ENCODE results near the gene SHC3. TPM values are rescaled to one million over a fixed set of nuclear protein-coding genes. Genes with fewer than 3 reads are reported as not detected.

The SHC3 gene
- total RNA-seq, 1 donor, result 0.36 TPM

DNA sequence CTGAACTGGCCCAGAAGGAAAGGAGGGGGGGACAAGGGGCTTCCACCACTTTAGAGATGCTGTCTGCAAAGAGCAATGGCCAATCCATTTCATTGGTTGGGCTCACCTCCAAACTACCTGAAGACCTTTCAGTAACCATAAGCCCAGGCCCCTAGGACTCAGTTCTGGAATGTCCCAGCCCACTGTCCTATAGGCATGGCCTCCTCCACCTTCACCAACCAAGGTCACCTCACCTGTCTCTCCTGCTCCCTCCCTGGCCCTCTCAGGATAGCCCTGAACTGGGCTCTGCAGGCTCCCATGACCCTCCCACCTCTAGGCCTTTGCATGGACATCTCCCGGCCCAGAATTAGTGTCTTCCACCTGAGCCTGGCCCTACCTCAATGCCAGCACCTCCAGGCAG is 165.0 kb downstream of the SHC3 start:
- Histone ChIP-seq H4K20me1 (ENCODE audit: insufficient read depth, low read length) (no peaks in the 10 kb centered on the region), H3K27ac (ENCODE audit: low read depth, low read length) (no peak overlapping the region), H2AFZ (ENCODE audit: low read length) (no peak overlapping the region), H3K4me3 (ENCODE audit: insufficient read depth, low read length) (no peak overlapping the region), H3K27me3 (ENCODE audit: insufficient read depth, low read length) (no peaks in the 10 kb centered on the region), H3K79me2 (ENCODE audit: insufficient read depth, low read length) (no peaks in the 10 kb centered on the region), H3K4me1 (ENCODE audit: insufficient read depth, low read length) (no peaks in the 10 kb centered on the region), H3K36me3 (ENCODE audit: insufficient read depth, low read length) (no peaks in the 10 kb centered on the region), H3K4me2 (ENCODE audit: insufficient read depth, low read length) (no peak overlapping the region), H3K9me3 (ENCODE audit: low read depth, low read length) (no peaks in the 10 kb centered on the region)
- DNase-seq (ENCODE audit: insufficient read length, low spot score, missing footprints), result no peak
- TF ChIP-seq, protein P1, sequence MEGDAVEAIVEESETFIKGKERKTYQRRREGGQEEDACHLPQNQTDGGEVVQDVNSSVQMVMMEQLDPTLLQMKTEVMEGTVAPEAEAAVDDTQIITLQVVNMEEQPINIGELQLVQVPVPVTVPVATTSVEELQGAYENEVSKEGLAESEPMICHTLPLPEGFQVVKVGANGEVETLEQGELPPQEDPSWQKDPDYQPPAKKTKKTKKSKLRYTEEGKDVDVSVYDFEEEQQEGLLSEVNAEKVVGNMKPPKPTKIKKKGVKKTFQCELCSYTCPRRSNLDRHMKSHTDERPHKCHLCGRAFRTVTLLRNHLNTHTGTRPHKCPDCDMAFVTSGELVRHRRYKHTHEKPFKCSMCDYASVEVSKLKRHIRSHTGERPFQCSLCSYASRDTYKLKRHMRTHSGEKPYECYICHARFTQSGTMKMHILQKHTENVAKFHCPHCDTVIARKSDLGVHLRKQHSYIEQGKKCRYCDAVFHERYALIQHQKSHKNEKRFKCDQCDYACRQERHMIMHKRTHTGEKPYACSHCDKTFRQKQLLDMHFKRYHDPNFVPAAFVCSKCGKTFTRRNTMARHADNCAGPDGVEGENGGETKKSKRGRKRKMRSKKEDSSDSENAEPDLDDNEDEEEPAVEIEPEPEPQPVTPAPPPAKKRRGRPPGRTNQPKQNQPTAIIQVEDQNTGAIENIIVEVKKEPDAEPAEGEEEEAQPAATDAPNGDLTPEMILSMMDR (IDR thresholded peaks at IDR 0.05; ENCODE audit: extremely low read depth, low read depth, low read length), result no peak

DNA sequence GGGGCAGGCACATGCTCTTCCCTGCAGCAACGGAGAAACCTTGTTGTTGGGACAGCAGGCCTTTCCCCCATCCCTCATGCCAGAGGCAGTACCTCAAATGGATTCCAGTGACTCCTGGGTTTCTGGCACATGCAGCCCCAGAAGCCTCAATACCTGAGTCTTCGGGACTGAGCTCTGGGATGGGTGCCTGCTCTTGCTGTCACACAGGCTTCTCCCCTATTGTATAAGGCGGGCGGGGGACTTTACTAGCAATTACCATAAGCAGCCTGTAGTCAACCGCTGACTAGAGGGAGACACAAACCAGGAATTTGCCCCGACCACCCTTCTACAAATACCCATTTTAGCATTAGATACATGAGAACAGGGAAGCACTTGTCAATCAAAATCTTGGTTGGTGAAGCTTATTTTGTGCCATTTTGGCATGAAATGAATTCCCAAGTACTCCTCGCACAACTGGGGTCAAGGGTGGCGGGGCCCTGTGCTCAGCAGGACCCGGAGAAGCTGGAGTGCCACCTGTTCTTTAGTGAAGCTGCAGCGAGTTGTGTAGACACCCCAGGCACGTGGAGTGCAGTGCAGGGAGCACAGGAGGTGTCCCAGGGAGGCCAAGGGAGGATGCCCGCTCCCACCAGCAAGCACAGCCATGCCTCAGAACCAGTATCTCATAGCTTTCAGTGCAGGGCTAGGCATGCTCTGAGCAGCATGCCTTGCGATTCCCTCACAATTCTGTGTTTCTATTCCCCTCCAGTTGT is 166.2 kb downstream of the SHC3 start:
- no peaks in the 10 kb centered on the region for H3K4me1 ChIP-seq (ENCODE audit: insufficient read depth, low read length)
- no peak overlapping the region for H3K4me2 ChIP-seq (ENCODE audit: insufficient read depth, low read length)
- H3K27ac ChIP-seq (ENCODE audit: low read depth, low read length), result no peak overlapping the region
- no peaks in the 10 kb centered on the region for H3K27me3 ChIP-seq (ENCODE audit: insufficient read depth, low read length)
- TF ChIP-seq, protein P1 (IDR thresholded peaks at IDR 0.05; ENCODE audit: extremely low read depth, low read depth, low read length), result no peak
- H3K79me2 ChIP-seq (ENCODE audit: insufficient read depth, low read length), result no peaks in the 10 kb centered on the region
- no peak overlapping the region for H2AFZ ChIP-seq (ENCODE audit: low read length)
- DNase-seq (ENCODE audit: insufficient read length, low spot score, missing footprints), result no peak
- H3K9me3 ChIP-seq (ENCODE audit: low read depth, low read length), result no peaks in the 10 kb centered on the region
- no peak overlapping the region for H3K4me3 ChIP-seq (ENCODE audit: insufficient read depth, low read length)
- no peaks in the 10 kb centered on the region for H4K20me1 ChIP-seq (ENCODE audit: insufficient read depth, low read length)
- H3K36me3 ChIP-seq (ENCODE audit: insufficient read depth, low read length), result no peaks in the 10 kb centered on the region

DNA sequence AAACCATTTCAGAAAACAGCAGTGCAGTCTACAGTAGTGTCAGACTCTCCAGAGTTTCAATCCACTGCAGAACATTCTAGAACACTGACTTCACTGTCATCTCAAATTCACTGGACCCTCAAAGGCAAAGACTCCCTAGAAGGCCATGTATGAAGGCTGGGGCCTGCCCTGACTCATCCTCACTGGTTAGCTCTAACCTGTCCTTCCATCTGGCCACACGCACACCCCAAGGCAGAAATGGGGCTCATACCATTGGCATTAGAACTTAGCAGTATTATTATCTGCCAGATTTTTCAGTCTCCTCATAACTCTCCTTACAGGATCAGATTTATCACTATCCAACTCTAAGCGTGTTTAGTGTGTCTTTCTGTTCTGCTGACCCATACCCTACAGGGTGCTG is 166.9 kb downstream of the SHC3 start:
- Histone ChIP-seq H2AFZ (ENCODE audit: low read length) (no peak overlapping the region), H3K4me2 (ENCODE audit: insufficient read depth, low read length) (no peak overlapping the region), H3K27ac (ENCODE audit: low read depth, low read length) (no peak overlapping the region), H3K36me3 (ENCODE audit: insufficient read depth, low read length) (no peaks in the 10 kb centered on the region), H4K20me1 (ENCODE audit: insufficient read depth, low read length) (no peaks in the 10 kb centered on the region), H3K79me2 (ENCODE audit: insufficient read depth, low read length) (no peaks in the 10 kb centered on the region), H3K9me3 (ENCODE audit: low read depth, low read length) (no peaks in the 10 kb centered on the region), H3K27me3 (ENCODE audit: insufficient read depth, low read length) (no peaks in the 10 kb centered on the region), H3K4me1 (ENCODE audit: insufficient read depth, low read length) (no peaks in the 10 kb centered on the region), H3K4me3 (ENCODE audit: insufficient read depth, low read length) (no peak overlapping the region)
- TF ChIP-seq, protein P1 (IDR thresholded peaks at IDR 0.05; ENCODE audit: extremely low read depth, low read depth, low read length), result no peak
- DNase-seq (ENCODE audit: insufficient read length, low spot score, missing footprints), result no peak

DNA sequence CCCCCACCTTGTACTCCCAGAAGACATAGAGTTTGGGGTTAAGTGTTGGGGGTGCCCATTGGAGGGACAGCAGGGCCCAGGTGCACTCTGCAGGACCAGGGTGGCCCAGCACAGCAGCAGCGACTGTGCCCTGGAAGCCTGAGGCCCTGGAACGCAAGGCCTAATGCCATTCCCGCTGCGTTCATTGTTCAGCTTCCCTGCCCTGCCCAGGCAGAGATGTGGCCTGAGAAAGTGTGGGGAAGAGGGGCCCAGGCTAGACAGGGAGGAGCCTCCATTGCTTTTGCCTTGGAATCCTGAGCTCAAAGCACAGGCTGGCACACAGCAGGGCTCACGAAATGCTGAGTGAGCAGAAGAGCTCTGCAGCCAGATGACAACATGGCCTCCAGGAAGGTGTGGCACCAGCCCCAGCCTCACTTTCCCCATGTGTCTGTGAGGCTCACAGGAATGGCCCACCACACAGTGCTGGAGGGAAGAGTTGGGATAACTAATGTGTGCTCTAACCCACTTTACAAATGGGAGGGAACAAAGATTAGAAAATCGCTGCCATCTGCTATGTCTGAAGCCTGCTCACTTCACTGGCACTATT is 168.0 kb downstream of the SHC3 start:
- Histone ChIP-seq H3K4me2 (ENCODE audit: insufficient read depth, low read length) (no peak overlapping the region), H4K20me1 (ENCODE audit: insufficient read depth, low read length) (no peaks in the 10 kb centered on the region), H3K27me3 (ENCODE audit: insufficient read depth, low read length) (no peaks in the 10 kb centered on the region), H3K4me1 (ENCODE audit: insufficient read depth, low read length) (no peaks in the 10 kb centered on the region), H3K9me3 (ENCODE audit: low read depth, low read length) (no peaks in the 10 kb centered on the region), H2AFZ (ENCODE audit: low read length) (no peak overlapping the region), H3K27ac (ENCODE audit: low read depth, low read length) (no peak overlapping the region), H3K79me2 (ENCODE audit: insufficient read depth, low read length) (no peaks in the 10 kb centered on the region), H3K36me3 (ENCODE audit: insufficient read depth, low read length) (no peaks in the 10 kb centered on the region), H3K4me3 (ENCODE audit: insufficient read depth, low read length) (no peak overlapping the region)
- TF ChIP-seq, protein P1 (IDR thresholded peaks at IDR 0.05; ENCODE audit: extremely low read depth, low read depth, low read length), result no peak
- no peak for DNase-seq (ENCODE audit: insufficient read length, low spot score, missing footprints)

All from osteoblast (primary cell).